ENCODE data around the gene WFDC1.

DNA sequence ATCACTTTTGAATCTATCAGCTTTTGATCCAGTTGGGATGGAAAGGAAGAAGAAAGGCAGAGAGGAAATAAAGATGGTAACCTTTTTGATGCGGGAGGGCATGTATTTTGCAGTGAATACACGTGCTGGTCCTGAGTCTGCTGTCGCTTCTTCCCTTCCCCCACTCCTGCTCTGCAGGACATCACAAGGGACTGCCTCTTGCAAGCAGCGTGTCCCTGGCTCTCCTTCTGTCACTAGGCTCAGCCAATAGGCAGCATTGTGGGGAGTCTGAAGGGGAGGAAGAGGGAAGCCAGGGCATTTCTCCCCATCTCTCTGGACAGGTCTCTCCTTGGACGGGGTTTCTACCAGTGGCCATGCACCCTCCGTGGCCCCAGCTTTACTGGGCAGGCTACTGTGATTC, 15.7 kb upstream of the WFDC1 start:
- TF ChIP-seq, protein P1, sequence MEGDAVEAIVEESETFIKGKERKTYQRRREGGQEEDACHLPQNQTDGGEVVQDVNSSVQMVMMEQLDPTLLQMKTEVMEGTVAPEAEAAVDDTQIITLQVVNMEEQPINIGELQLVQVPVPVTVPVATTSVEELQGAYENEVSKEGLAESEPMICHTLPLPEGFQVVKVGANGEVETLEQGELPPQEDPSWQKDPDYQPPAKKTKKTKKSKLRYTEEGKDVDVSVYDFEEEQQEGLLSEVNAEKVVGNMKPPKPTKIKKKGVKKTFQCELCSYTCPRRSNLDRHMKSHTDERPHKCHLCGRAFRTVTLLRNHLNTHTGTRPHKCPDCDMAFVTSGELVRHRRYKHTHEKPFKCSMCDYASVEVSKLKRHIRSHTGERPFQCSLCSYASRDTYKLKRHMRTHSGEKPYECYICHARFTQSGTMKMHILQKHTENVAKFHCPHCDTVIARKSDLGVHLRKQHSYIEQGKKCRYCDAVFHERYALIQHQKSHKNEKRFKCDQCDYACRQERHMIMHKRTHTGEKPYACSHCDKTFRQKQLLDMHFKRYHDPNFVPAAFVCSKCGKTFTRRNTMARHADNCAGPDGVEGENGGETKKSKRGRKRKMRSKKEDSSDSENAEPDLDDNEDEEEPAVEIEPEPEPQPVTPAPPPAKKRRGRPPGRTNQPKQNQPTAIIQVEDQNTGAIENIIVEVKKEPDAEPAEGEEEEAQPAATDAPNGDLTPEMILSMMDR (IDR thresholded peaks at IDR 0.05; ENCODE audit: low read depth, low read length): no peak
- TF ChIP-seq EZH2phosphoT487 (IDR thresholded peaks at IDR 0.05; ENCODE audit: low read depth): no peak

Measured in OCI-LY3 (cell line).